Fibroblast of skin of back (primary cell): ENCODE data around the gene DAD1.

Experiments
- DNase-seq: peaks from one replicate; pipeline ENCODE4 v3.0.0-alpha.2; 2013

Gene DAD1

GRCh38 chr14:22515929-22516328 is 73.1 kb downstream of the DAD1 start:
- no peak for DNase-seq
